DND-41 (cell line): ENCODE measurements around the gene SLC5A12.

Experiments used
- ATAC-seq: fragments of 200-7000 bp; cut with Tn5 transposase; 3 replicates; pipeline ENCODE4 v1.9.1; 2021; ENCODE audit warnings: low read depth; ENCODE audit not compliant: insufficient read depth
- DNase-seq: peaks from one replicate; pipeline ENCODE4 v3.0.0-alpha.2; 2020
- H2AFZ ChIP-seq: 2 replicates; pipeline ENCODE4 v1.6.0; 2012; ENCODE audit warnings: low read depth, low read length
- H3K27ac ChIP-seq: 2 replicates; pipeline ENCODE4 v1.5.1; 2012; ENCODE audit warnings: low read length, inconsistent platforms
- H3K27me3 ChIP-seq: fragments of 200-600 bp; sonication (generic); 2 replicates; pipeline ENCODE4 v1.6.0; 2012; ENCODE audit warnings: low read length, mild to moderate bottlenecking, inconsistent platforms; ENCODE audit not compliant: insufficient read depth, poor library complexity
- H3K36me3 ChIP-seq: 2 replicates; pipeline ENCODE4 v1.5.1; 2012; ENCODE audit warnings: low read length, inconsistent platforms; ENCODE audit not compliant: insufficient read depth
- H3K4me1 ChIP-seq: 2 replicates; pipeline ENCODE4 v1.5.1; 2012; ENCODE audit warnings: mild to moderate bottlenecking, low read length; ENCODE audit not compliant: insufficient read depth
- H3K4me2 ChIP-seq: 2 replicates; pipeline ENCODE4 v1.6.0; 2012; ENCODE audit warnings: mild to moderate bottlenecking, moderate library complexity, low read length, inconsistent platforms; ENCODE audit not compliant: insufficient read depth
- H3K4me3 ChIP-seq, 2 experiments: fragments of 200-600 bp in 1 of 2; shearing (Covaris generic) in 1 of 2; 2 replicates each; pipeline ENCODE4 v1.5.1; 2012 to 2016; ENCODE audit warnings: inconsistent platforms in 2 of 2, low read length in 2 of 2, mild to moderate bottlenecking in 2 of 2, low read depth in 1 of 2, moderate library complexity in 1 of 2
- H3K79me2 ChIP-seq: 2 replicates; pipeline ENCODE4 v1.6.0; 2012; ENCODE audit warnings: low read length, inconsistent platforms; ENCODE audit not compliant: insufficient read depth
- H3K9ac ChIP-seq: 2 replicates; pipeline ENCODE4 v1.6.0; 2012; ENCODE audit warnings: low read depth, mild to moderate bottlenecking, inconsistent platforms, low read length, moderate library complexity
- H3K9me3 ChIP-seq: 2 replicates; pipeline ENCODE4 v1.5.1; 2012; ENCODE audit warnings: low read length, moderate library complexity, mild to moderate bottlenecking, inconsistent platforms; ENCODE audit not compliant: insufficient read depth, severe bottlenecking
- H4K20me1 ChIP-seq: 2 replicates; pipeline ENCODE4 v1.6.0; 2012; ENCODE audit warnings: low read length; ENCODE audit not compliant: insufficient read depth
- EZH2 ChIP-seq: IDR thresholded peaks from 3 replicates; pipeline ENCODE4 v1.6.1; 2012; ENCODE audit warnings: borderline replicate concordance, low read depth, mild to moderate bottlenecking, moderate library complexity, low read length, inconsistent platforms; ENCODE audit not compliant: severe bottlenecking
- TF ChIP-seq, protein P1 (sequence below): IDR thresholded peaks from 2 replicates; pipeline ENCODE4 v1.5.1; 2012; ENCODE audit warnings: borderline replicate concordance, low read length, moderate library complexity, mild to moderate bottlenecking; ENCODE audit not compliant: poor library complexity, severe bottlenecking; ENCODE audit errors: extremely low read depth

Gene SLC5A12

GRCh38 chr11:26719998-26720397 lies 1.9 kb downstream of the SLC5A12 start:
- H3K27ac ChIP-seq = no peak overlapping the region
- H3K36me3 ChIP-seq = no peaks in the 10 kb centered on the region
- no peak for TF ChIP-seq EZH2
- TF ChIP-seq, protein P1, sequence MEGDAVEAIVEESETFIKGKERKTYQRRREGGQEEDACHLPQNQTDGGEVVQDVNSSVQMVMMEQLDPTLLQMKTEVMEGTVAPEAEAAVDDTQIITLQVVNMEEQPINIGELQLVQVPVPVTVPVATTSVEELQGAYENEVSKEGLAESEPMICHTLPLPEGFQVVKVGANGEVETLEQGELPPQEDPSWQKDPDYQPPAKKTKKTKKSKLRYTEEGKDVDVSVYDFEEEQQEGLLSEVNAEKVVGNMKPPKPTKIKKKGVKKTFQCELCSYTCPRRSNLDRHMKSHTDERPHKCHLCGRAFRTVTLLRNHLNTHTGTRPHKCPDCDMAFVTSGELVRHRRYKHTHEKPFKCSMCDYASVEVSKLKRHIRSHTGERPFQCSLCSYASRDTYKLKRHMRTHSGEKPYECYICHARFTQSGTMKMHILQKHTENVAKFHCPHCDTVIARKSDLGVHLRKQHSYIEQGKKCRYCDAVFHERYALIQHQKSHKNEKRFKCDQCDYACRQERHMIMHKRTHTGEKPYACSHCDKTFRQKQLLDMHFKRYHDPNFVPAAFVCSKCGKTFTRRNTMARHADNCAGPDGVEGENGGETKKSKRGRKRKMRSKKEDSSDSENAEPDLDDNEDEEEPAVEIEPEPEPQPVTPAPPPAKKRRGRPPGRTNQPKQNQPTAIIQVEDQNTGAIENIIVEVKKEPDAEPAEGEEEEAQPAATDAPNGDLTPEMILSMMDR = no peak
- no peaks in the 10 kb centered on the region for H3K27me3 ChIP-seq
- H3K9me3 ChIP-seq = no peaks in the 10 kb centered on the region
- no peaks in the 10 kb centered on the region for H3K4me1 ChIP-seq
- ATAC-seq (no peak), DNase-seq (no peak)
- H3K4me3 ChIP-seq = no peak overlapping the region
- H3K4me2 ChIP-seq = no peak overlapping the region
- H2AFZ ChIP-seq = no peak overlapping the region
- H3K79me2 ChIP-seq = no peaks in the 10 kb centered on the region
- no peak overlapping the region for H3K9ac ChIP-seq
- H4K20me1 ChIP-seq = no peaks in the 10 kb centered on the region

GRCh38 chr11:26719289-26719973 lies 2.4 kb downstream of the SLC5A12 start:
- Histone ChIP-seq H3K36me3 (no peaks in the 10 kb centered on the region), H3K4me3 (no peak overlapping the region), H3K27ac (no peak overlapping the region), H3K9ac (no peak overlapping the region), H2AFZ (no peak overlapping the region), H4K20me1 (no peaks in the 10 kb centered on the region), H3K27me3 (no peaks in the 10 kb centered on the region), H3K4me2 (no peak overlapping the region), H3K9me3 (no peaks in the 10 kb centered on the region), H3K79me2 (no peaks in the 10 kb centered on the region), H3K4me1 (no peaks in the 10 kb centered on the region)
- ATAC-seq (no peak), DNase-seq (no peak)
- no peak for TF ChIP-seq EZH2
- TF ChIP-seq, protein P1 = no peak

DNA sequence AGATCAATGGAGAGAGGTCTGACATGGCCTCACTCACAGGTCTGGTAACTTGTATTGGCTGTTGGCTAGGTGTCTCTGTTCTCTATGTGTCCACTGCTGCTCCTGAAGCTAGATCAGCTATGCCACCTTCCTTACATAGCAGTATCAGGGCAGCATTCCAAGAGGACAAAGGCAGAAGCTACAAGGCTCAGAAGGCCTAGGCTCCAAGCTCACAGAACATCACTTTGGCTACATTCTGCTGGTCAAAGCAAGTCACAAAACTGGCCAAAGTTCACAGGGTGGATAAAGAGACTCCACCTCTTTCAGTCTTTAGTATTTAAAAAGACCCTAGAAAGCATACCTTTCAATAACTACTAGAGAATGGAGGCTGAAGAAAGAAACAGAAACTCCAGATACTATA lies 4.1 kb downstream of the SLC5A12 start:
- H3K9ac ChIP-seq = no peak overlapping the region
- no peak for TF ChIP-seq EZH2
- TF ChIP-seq, protein P1 = no peak

More for the DNA sequence above, 4.1 kb downstream of the SLC5A12 start:
- ATAC-seq (no peak), DNase-seq (no peak)
- H3K4me1 ChIP-seq = no peaks in the 10 kb centered on the region
- no peak overlapping the region for H3K4me3 ChIP-seq
- H3K27me3 ChIP-seq = no peaks in the 10 kb centered on the region
- H3K27ac ChIP-seq = no peak overlapping the region
- no peak overlapping the region for H2AFZ ChIP-seq
- H3K79me2 ChIP-seq = no peaks in the 10 kb centered on the region
- H3K36me3 ChIP-seq = no peaks in the 10 kb centered on the region
- H3K9me3 ChIP-seq = no peaks in the 10 kb centered on the region
- H4K20me1 ChIP-seq = no peaks in the 10 kb centered on the region
- H3K4me2 ChIP-seq = no peak overlapping the region
